GM23338 (cell line): Measurements from ENCODE around the gene SIGLEC6. TPM values are rescaled to one million over a fixed set of nuclear protein-coding genes. Genes with fewer than 3 reads are reported as not detected.

Source experiments
- ATAC-seq: fragments of 200-7000 bp; cut with Tn5 transposase; 3 replicates; pipeline ENCODE4 v1.9.1; 2020
- DNase-seq: peaks from one replicate; pipeline ENCODE4 v3.0.0-alpha.2; 2015; ENCODE audit warnings: low spot score
- H2AFZ ChIP-seq: fragments of 200-600 bp; sonication (generic); 2 replicates; pipeline ENCODE4 v1.8.0; 2016; ENCODE audit warnings: antibody characterized with exemption, mild to moderate bottlenecking, moderate library complexity
- H3F3A ChIP-seq: fragments of 200-600 bp; sonication (generic); replicated peaks from 2 replicates; pipeline ENCODE4 v1.8.0; 2017; ENCODE audit warnings: antibody characterized with exemption, mixed run types, low read depth
- H3K27ac ChIP-seq: fragments of 200-600 bp; sonication (generic); 2 replicates; pipeline ENCODE4 v1.6.1; 2016; ENCODE audit warnings: low read depth
- H3K27me3 ChIP-seq: fragments of 200-600 bp; sonication (generic); 2 replicates; pipeline ENCODE4 v1.8.0; 2016; ENCODE audit warnings: mild to moderate bottlenecking, mixed run types, moderate library complexity; ENCODE audit not compliant: insufficient read depth
- H3K36me3 ChIP-seq: fragments of 200-600 bp; sonication (generic); 2 replicates; pipeline ENCODE4 v1.8.0; 2016; ENCODE audit warnings: mild to moderate bottlenecking; ENCODE audit not compliant: insufficient read depth
- H3K4me1 ChIP-seq: fragments of 200-600 bp; sonication (generic); 2 replicates; pipeline ENCODE4 v1.8.0; 2016; ENCODE audit warnings: mild to moderate bottlenecking, moderate library complexity; ENCODE audit not compliant: insufficient read depth
- H3K4me2 ChIP-seq: fragments of 200-600 bp; sonication (generic); 2 replicates; pipeline ENCODE4 v1.7.1; 2017; ENCODE audit warnings: mixed run types
- H3K4me3 ChIP-seq: fragments of 200-600 bp; sonication (generic); 2 replicates; pipeline ENCODE4 v1.6.1; 2016; ENCODE audit warnings: mixed run types
- H3K79me2 ChIP-seq: fragments of 200-600 bp; sonication (generic); replicated peaks from 2 replicates; pipeline ENCODE4 v1.8.0; 2017; ENCODE audit warnings: mild to moderate bottlenecking; ENCODE audit not compliant: insufficient read depth
- H3K9me2 ChIP-seq: fragments of 200-600 bp; sonication (generic); 2 replicates; pipeline ENCODE4 v1.8.0; 2017; ENCODE audit not compliant: insufficient read depth
- H4K20me1 ChIP-seq: fragments of 200-600 bp; sonication (generic); replicated peaks from 2 replicates; pipeline ENCODE4 v1.8.0; 2017; ENCODE audit warnings: mild to moderate bottlenecking; ENCODE audit not compliant: insufficient read depth
- H3K27ac Mint-ChIP-seq: 2 replicates; pipeline ENCODE4 v1.8.0; 2020; ENCODE audit warnings: inconsistent platforms, mild to moderate bottlenecking, moderate library complexity, mixed read lengths
- H3K27me3 Mint-ChIP-seq: 3 replicates; pipeline ENCODE4 v1.8.0; 2022; ENCODE audit warnings: low read depth, mild to moderate bottlenecking, moderate library complexity, mixed read lengths, inconsistent platforms; ENCODE audit not compliant: insufficient read depth, poor library complexity
- H3K36me3 Mint-ChIP-seq: 3 replicates; pipeline ENCODE4 v1.8.0; 2021; ENCODE audit warnings: low read depth, mild to moderate bottlenecking, inconsistent platforms, moderate library complexity, mixed read lengths
- H3K4me1 Mint-ChIP-seq: 3 replicates; pipeline ENCODE4 v1.8.0; 2020; ENCODE audit warnings: mild to moderate bottlenecking, inconsistent platforms, mixed read lengths
- H3K4me3 Mint-ChIP-seq: 3 replicates; pipeline ENCODE4 v1.8.0; 2021; ENCODE audit warnings: moderate library complexity, mild to moderate bottlenecking, inconsistent platforms, mixed read lengths
- H3K9me3 Mint-ChIP-seq: 3 replicates; pipeline ENCODE4 v1.8.0; 2020; ENCODE audit warnings: moderate library complexity, mild to moderate bottlenecking, inconsistent platforms, mixed read lengths
- CREB1 ChIP-seq: fragments of 250-450 bp; sonication (Bioruptor Pico); IDR thresholded peaks from 2 replicates; pipeline ENCODE4 v1.5.0; 2020; ENCODE audit warnings: low read depth, mild to moderate bottlenecking, moderate library complexity
- CTCF ChIP-seq, 2 experiments: fragments of 200-600 bp in 1 of 2; sonication (generic) in 1 of 2; conservative IDR thresholded peaks; 2 replicates each; pipeline versions ENCODE4 v1.5.1 to v1.6.1; 2016 to 2017; ENCODE audit warnings: antibody characterized with exemption in 2 of 2, low read depth in 2 of 2, mild to moderate bottlenecking in 2 of 2, moderate library complexity in 1 of 2
- NANOG ChIP-seq: IDR thresholded peaks from 2 replicates; pipeline ENCODE4 v1.6.1; 2016; ENCODE audit warnings: antibody characterized with exemption, borderline replicate concordance
- ZNF462 ChIP-seq: fragments of 250-450 bp; sonication (Bioruptor Pico); IDR thresholded peaks from 2 replicates; pipeline ENCODE4 v1.5.0; 2020; ENCODE audit warnings: mild to moderate bottlenecking, moderate library complexity
- polyA plus RNA-seq: library from polyadenylated mRNA; unstranded; fragments of >200 nt; fragmentation: Nextera tagmentation; extraction: Ambion mirVana; gene quantifications from 2 replicates; pipeline ENCODE4 v1.2.1, GENCODE V29; 2016
- total RNA-seq: library from RNA; depleted of rRNA; stranded (reverse); fragments of >200 nt; shearing (Covaris generic); gene quantifications from 2 replicates; pipeline ENCODE4 v1.2.3, GENCODE V29; 2014

The SIGLEC6 gene
- total and polyA plus RNA-seq, 2 experiments from 2014 or later, result 0.76 TPM; not detected in 1

GRCh38 chr19:51550848-51551672 is 19.6 kb upstream of the SIGLEC6 start (continued):
- TF ChIP-seq ZNF462 (CRISPR knock-in tag) (no peak), CTCF (conservative IDR thresholded peaks at IDR 0.05; ENCODE audit: low read depth in 2 of 2) (no peak)

- Histone ChIP-seq H3F3A (no peaks in the 10 kb centered on the region), H3K36me3 (no peaks in the 10 kb centered on the region), H3K27me3 (no peaks in the 10 kb centered on the region), H2AFZ (no peak overlapping the region), H3K9me2 (no peaks in the 10 kb centered on the region), H4K20me1 (no peaks in the 10 kb centered on the region), H3K27ac (no peak overlapping the region), H3K4me3 (no peak overlapping the region), H3K4me2 (no peak overlapping the region), H3K4me1 (peaks cover 12% of the 10 kb centered on the region), H3K79me2 (no peaks in the 10 kb centered on the region)
- H3K27me3 Mint-ChIP-seq, result peaks cover 11% of the 10 kb centered on the region
- DNase-seq (no peak), ATAC-seq (no peak)
- H3K4me3 Mint-ChIP-seq, result no peak overlapping the region
- peaks cover 7% of the 10 kb centered on the region; the same call in 1 of the 3 replicates for H3K36me3 Mint-ChIP-seq
- no peak overlapping the region for H3K27ac Mint-ChIP-seq
- H3K4me1 Mint-ChIP-seq, result peaks cover 7% of the 10 kb centered on the region; the same call in 1 of the 3 replicates
- peaks cover 76% of the 10 kb centered on the region for H3K9me3 Mint-ChIP-seq
- no peak for TF ChIP-seq ZNF462 (CRISPR knock-in tag)
- TF ChIP-seq NANOG, result no peak
- no peak for TF ChIP-seq CREB1 (CRISPR knock-in tag)
Observed at GRCh38 chr19:51549533-51550324, 18.3 kb upstream of the SIGLEC6 start.
